GM21390 (cell line): ENCODE measurements around the gene ACD.
A peak's percentile ranks its signal among the peaks of the same experiment; 100 is the strongest.

Source experiments
- ATAC-seq: cut with Tn5 transposase; IDR thresholded peaks from one replicate; pipeline ENCODE4 v1.9.1; 2021; ENCODE audit not compliant: unreplicated experiment

ACD gene

DNA sequence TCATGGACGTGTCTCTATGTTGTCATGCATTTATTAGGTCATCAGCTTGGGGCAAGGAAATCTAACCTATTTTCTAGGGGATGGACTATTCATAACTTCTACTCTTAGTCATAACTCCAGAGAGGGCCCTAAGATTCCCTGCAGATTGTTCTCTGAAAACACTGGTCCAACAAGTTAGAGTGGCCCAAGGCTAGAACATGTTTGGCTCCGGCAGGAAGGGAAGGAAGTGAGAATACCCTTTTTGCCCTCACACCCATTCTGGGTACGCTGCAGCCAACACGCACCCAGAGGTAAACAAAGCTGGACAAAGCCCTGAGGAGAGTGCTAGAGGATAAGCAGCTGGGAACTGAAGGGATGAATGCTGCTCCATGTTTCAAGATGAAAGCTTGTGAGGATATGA, 16.5 kb upstream of the ACD start:
- ATAC-seq: no peak

- ATAC-seq: no peak
Observed at GRCh38 chr16:67675999-67676398, 15.9 kb upstream of the ACD start.

DNA sequence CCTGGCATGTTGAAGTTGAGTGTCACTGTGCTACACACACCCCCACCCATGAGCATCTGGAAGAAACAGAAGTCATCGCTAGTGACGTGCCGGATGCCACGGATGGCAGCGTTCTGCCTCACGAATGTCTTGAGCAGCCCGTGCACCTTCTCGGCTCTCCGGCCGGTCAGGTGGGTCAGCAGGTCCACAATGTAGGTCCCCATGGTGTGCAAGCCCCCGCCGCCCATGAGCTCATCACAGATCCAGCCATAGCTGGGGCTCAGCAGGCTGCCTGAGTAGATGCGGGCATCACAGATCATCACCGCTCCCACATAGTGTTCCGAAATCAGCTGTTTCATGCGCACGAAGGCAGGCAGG, 15.5 kb upstream of the ACD start:
- no peak for ATAC-seq

DNA sequence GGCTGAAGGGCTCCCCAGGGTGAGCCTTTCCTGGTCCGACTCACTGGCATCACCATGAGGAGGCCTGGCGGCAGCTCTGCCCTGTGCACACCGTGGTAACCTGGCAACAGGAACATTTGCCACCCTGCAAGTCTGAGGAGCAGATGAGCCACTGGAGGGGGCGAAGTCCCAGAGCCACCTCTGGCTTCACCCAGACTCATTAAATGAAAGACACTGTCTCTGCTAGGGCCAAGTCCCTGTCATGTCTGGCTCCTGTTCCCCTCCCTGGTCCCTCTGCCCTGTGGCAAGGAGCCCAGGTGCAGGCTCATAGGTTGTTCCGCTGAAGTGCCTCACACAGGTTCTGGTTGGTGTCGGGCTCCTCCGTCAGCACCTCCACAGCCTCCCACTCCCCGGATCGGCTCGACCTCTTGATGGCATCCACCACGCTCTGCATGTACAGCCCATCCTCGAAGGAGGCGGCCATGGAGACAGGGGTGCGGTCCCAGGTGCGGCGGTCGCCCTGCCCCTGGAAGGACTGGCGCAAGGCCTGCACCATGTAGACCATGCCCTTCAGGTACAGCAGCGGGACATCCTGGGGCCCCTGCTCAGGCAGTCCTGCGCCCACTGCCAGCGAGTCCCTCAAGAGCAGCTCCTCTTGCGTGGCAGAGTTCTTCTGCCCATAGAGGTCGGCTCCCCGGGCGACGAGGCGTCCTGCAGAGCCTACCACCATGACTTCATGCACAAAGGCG, 15.0 kb upstream of the ACD start:
- no peak for ATAC-seq

- ATAC-seq: no peak
Observed at GRCh38 chr16:67673712-67674580, 13.9 kb upstream of the ACD start.

GRCh38 chr16:67672739-67673662, 12.9 kb upstream of the ACD start:
- ATAC-seq: no peak

GRCh38 chr16:67672306-67672705, 12.2 kb upstream of the ACD start:
- no peak for ATAC-seq

DNA sequence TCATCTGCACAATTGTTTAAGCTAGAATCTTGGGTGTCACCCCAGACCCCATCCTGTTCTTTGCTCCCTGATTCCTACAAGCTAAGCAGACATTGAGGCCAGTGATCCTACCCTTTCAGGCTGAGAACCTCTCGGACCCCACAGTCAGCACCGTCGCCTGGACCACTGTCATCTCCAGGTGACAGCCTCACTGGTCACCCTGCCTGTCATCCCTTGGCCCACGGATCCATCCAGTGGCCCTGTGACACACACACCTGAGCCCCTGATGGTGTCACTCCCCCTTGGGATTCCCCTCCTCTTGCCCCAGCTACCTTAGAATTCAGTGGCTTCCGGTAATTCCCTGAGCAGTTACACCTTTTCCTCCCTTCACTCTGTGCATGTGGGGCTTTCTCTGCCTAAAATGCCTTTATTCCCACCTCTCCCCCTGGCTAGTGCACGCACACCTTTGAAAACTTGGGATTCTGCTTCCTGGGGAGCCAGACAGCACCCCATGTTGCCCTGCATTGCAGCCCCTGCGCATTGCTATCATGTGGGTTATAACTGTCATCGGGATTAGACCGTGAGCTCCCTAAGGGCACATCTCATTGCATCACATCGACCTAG, 9.5 kb upstream of the ACD start:
- no peak for ATAC-seq

DNA sequence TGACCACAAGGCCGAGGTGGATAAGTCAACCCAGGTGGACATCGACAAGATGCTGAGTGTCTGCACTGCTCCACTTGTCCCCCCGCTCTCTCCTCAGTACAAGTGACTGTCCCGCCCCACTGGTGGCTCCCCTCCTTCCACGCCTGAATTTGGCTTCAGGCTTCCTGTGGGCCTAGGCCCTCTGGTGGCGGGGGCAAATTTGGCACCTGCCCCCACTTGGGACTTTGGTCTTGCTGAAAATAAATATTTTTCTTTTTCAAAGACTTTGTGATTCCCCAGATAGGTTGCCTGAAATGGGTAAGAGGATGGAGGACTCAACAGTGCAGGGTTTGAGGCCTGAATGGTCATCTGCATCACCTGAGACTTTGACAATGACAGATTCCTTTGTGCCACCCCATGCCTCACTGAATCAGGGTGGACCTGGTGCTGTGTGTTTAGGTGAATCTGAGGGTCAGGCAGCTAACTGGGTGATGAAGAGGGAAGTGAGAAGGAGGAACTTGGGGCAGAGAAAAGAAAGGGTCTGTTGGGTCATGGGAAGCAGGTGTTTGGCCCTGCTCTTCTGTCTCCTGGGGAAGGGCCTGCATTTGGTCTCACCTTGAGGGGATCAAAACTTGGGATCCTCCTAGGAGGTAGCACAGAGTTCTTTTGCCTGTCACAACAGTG, 8.6 kb upstream of the ACD start:
- ATAC-seq: no peak

DNA sequence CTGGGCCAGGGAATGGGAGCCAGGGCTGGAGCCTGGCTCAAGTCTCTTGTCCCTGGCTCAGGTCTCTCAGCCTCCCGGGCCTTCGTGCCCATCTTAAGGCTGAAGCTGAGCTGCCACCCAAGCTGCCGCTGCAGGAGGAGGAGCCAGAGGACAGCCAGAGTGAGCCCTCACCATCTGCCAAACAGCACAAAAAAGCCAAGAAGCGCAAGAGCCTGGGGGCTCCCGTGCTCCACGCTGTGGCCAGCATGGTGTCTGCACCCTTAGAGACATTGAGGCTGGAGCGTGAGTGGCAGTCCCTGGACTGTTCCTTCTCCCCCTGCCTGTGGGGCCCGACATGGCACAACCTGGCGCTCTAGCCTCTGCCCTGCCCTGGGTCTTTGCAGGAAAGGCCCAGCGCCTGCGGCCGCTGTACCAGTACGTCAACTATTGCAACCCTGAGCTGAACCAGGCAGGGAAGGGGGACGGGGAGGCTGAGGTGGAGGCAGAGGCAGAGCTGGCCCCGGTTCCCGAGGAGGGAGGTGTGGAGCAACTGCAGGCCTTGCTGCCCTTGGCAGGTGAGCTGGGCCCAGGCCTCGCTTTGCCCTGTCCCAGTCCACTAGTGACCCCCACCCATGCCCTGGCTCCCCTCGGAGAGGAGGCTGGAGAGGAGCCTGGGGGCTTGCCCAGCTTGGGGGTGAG, 7.9 kb upstream of the ACD start:
- ATAC-seq: peak; percentile 64

GRCh38 chr16:67667453-67667816, 7.4 kb upstream of the ACD start:
- ATAC-seq: no peak

- ATAC-seq: peak; percentile 54
Observed at GRCh38 chr16:67666559-67667452, 6.7 kb upstream of the ACD start, which contains the start of the genes C16orf86 and ENKD1. C16orf86 (plus strand) TSS chr16:67666814; CDS start chr16:67666971, 157 bp downstream. ENKD1 (minus strand) TSS chr16:67666750; CDS start chr16:67666442, 308 bp downstream.

GRCh38 chr16:67666032-67666551, 6.0 kb upstream of the ACD start:
- ATAC-seq: peak; percentile 9

DNA sequence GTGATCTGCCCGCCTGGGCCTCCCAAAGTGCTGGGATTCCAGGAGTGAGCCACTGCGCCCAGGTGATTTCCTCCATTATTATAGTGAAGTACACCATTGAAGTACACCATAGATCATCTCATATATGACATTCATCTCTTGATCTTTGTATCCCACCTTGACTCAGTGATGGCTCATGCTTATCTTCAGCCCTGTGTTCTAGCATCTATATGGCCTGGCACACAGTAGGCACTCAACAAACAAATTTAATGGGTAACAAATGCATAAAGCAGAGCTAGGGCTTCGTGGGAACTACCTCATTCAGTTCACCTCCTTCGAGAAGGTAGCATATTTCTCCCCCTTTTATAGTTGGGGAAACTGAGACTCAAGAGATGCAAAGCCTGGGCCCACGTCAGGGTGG, 5.5 kb upstream of the ACD start:
- no peak for ATAC-seq

DNA sequence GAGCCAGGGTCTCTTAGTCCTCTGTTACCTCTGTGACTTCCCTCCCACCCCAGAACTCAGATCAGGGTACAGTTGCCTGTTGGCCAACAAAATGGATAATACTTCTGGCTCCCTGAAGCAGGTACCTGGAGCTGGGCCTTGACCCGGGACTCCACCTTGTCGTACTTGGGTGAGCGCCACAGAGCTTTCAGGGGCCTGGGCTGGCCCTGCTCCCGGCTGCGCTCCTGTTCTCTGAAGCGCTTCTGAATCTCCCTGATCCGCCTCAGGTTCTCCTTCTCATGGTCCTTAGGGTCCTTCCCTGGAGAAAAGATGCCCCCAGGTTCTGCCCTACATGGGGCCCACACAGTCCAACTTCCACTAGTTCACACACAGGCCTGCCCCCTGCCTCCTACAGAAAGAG, 4.8 kb upstream of the ACD start:
- ATAC-seq: no peak

GRCh38 chr16:67664258-67664657, 4.2 kb upstream of the ACD start:
- no peak for ATAC-seq

DNA sequence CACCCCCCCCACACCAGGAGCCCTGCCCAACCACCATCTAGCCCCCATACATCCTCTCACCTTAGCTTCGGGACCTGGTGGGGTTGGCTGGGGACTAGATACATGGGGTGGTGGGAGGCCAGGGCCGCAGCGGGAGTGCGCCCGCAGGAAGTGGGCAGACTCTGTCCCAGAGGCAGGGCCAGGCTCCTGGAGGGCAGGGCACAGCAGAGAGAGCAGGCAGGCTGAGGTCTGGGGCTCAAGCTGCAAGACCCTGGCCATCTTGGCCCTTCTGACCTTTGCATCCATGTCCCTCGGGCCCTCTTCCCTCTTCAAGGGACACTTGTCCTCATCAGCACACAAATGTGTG, 3.8 kb upstream of the ACD start:
- no peak for ATAC-seq

DNA sequence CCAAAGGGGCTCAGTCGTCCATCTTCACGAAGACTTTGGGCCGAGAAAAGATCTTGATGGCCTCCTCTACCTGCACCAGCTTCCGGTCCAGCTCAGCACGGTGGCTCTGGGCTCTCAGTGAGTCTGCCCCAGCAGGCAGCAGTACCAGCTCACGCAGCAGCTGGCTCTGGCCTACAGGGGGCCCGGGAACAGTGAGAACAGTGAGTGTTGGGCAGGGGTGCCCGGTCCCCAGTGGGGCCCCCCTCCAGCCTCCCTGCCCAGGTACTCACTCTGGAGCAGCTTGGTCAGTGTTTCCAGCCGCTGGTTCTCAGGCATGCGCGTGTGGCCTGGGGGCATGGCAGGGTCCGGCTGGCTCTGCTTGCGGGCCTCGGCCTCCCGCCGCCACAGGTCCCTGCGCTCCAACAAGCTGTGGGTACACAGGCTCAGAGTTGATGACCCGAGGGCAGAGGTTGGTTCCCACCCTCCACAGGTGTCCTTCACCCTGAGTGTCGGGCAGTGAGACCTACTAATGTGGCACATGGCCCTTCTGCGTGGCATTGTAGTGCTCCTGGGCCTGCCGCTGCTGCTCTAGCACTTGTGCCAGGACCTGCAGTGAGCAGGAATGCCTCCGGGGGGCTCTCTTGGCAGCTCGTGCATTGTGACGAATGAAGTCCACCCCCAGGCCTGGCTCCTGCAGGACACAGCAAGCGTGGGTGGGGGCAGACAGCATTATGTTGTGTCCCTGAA, 3.3 kb upstream of the ACD start:
- no peak for ATAC-seq
